HPDE6-E6E7 (cell line): ENCODE results near the gene COMMD9.

Experiments used
- DNase-seq: peaks from one replicate; pipeline ENCODE4 v3.0.0; 2011; ENCODE audit warnings: missing footprints; ENCODE audit errors: extremely low spot score

COMMD9 gene

GRCh38 chr11:36224209-36224882 is 64.9 kb downstream of the COMMD9 start:
- DNase-seq = no peak

- no peak for DNase-seq
Observed at GRCh38 chr11:36222831-36223635, 66.2 kb downstream of the COMMD9 start.
